HepG2 (cell line): ENCODE data around the gene SRP68. TPM values are rescaled to one million over a fixed set of nuclear protein-coding genes. Genes with fewer than 3 reads are reported as not detected.

Experiments used
- AGO2 ChIP-seq: fragments of 200-400 bp; formaldehyde crosslinking; optimal IDR thresholded peaks from 2 replicates; pipeline ENCODE3; 2017; ENCODE audit warnings: mild to moderate bottlenecking, low read depth, low read length, moderate library complexity
- FOXA1 ChIP-seq, 2 experiments: fragments of 450-650 bp in 1 of 2; sonication (generic) in 1 of 2; formaldehyde crosslinking in 1 of 2; IDR thresholded peaks; 2 replicates each; pipeline versions ENCODE4 v1.4.0 to v1.6.1; 2016 to 2020; ENCODE audit warnings: missing genetic modification reagents in 1 of 2
- FOXP1 ChIP-seq, 2 experiments: fragments of 450-650 bp in 1 of 2; IDR thresholded peaks; 2 replicates each; pipeline ENCODE4 v1.6.1; 2017 to 2018; ENCODE audit warnings: antibody characterized with exemption in 1 of 2
- KDM4B ChIP-seq: sonication (generic); formaldehyde crosslinking; IDR thresholded peaks from 2 replicates; pipeline ENCODE4 v1.4.0; 2020; ENCODE audit warnings: missing genetic modification reagents
- NR2F1 ChIP-seq, 2 experiments: fragments of 450-650 bp in 1 of 2; formaldehyde crosslinking in 1 of 2; IDR thresholded peaks; 2 replicates each; pipeline versions ENCODE4 v1.5.0 to v1.6.1; 2016 to 2020; ENCODE audit warnings: mild to moderate bottlenecking in 1 of 2, missing compliant biosample characterization in 1 of 2, missing genetic modification reagents in 1 of 2, moderate library complexity in 1 of 2
- PRMT3 ChIP-seq: sonication (generic); formaldehyde crosslinking; IDR thresholded peaks from 2 replicates; pipeline ENCODE4 v1.8.1; 2022; ENCODE audit warnings: low read depth, mild to moderate bottlenecking, moderate library complexity, missing genetic modification reagents, borderline replicate concordance
- SYNCRIP ChIP-seq: fragments of 200-400 bp; formaldehyde crosslinking; IDR thresholded peaks from 2 replicates; pipeline ENCODE4 v1.6.1; 2018; ENCODE audit warnings: mild to moderate bottlenecking, low read depth, low read length; ENCODE audit not compliant: insufficient read depth
- ZNF207 ChIP-seq: fragments of 450-650 bp; IDR thresholded peaks from 2 replicates; pipeline ENCODE4 v1.6.1; 2016; ENCODE audit warnings: antibody characterized with exemption, borderline replicate concordance
- ZNF224 ChIP-seq: sonication (generic); formaldehyde crosslinking; IDR thresholded peaks from 2 replicates; pipeline ENCODE4 v1.5.0; 2020; ENCODE audit warnings: mild to moderate bottlenecking, missing genetic modification reagents
- ZNF34 ChIP-seq: sonication (generic); formaldehyde crosslinking; IDR thresholded peaks from 2 replicates; pipeline ENCODE4 v1.4.0; 2020; ENCODE audit warnings: mild to moderate bottlenecking, missing genetic modification reagents, borderline replicate concordance
- ZNF564 ChIP-seq: sonication (generic); formaldehyde crosslinking; IDR thresholded peaks from 2 replicates; pipeline ENCODE4 v1.8.1; 2023; ENCODE audit warnings: mild to moderate bottlenecking, missing genetic modification reagents
- ZNF577 ChIP-seq: sonication (generic); formaldehyde crosslinking; IDR thresholded peaks from 2 replicates; pipeline ENCODE4 v1.4.0; 2020; ENCODE audit warnings: mild to moderate bottlenecking, low read depth, missing genetic modification reagents, borderline replicate concordance
- ZNF605 ChIP-seq: sonication (generic); formaldehyde crosslinking; IDR thresholded peaks from 2 replicates; pipeline ENCODE4 v1.8.0; 2022; ENCODE audit warnings: mild to moderate bottlenecking, missing genetic modification reagents
- ZNF850 ChIP-seq: sonication (generic); formaldehyde crosslinking; conservative IDR thresholded peaks from 2 replicates; pipeline ENCODE4 v1.9.0; 2021; ENCODE audit warnings: mild to moderate bottlenecking, missing genetic modification reagents
- polyA plus RNA-seq, 8 experiments: library from polyadenylated mRNA; depleted of rRNA in 3 of 8; stranded (reverse) in 7 of 8; unstranded in 1 of 8; fragments of >200 nt; fragmentation: Illumina TruSeq in 4 of 8; extraction: Trizol in 4 of 8; gene quantifications; 2 replicates each; pipeline versions ENCODE4 v1.2.1 to v1.2.3, GENCODE V29; 2011 to 2016; ENCODE audit warnings: low read depth in 4 of 8, missing spikeins in 1 of 8, mixed read lengths in 1 of 8; ENCODE audit not compliant: insufficient read depth in 1 of 8
- total RNA-seq, 5 experiments: library from RNA; depleted of rRNA; stranded (reverse); fragments of >200 nt; fragmentation: Illumina TruSeq; extraction: Trizol; gene quantifications; 2 replicates each; pipeline ENCODE4 v1.2.3, GENCODE V29; 2016; ENCODE audit warnings: low read depth in 1 of 5
- TF ChIP-seq, protein P1 (sequence below): sonication (generic); formaldehyde crosslinking; IDR thresholded peaks from 2 replicates; pipeline ENCODE4 v1.4.0; 2020; ENCODE audit warnings: missing genetic modification reagents
- TF ChIP-seq, protein P2 (sequence below): sonication (generic); formaldehyde crosslinking; IDR thresholded peaks from 2 replicates; pipeline ENCODE4 v1.4.0; 2020; ENCODE audit warnings: low read depth, mild to moderate bottlenecking, missing genetic modification reagents
- TF ChIP-seq, protein P3 (sequence below), 2 experiments: sonication (generic) in 1 of 2; formaldehyde crosslinking in 1 of 2; IDR thresholded peaks; 2 replicates each; pipeline versions ENCODE4 v1.4.0 to v1.6.1; 2016 to 2020; ENCODE audit warnings: borderline replicate concordance in 1 of 2, low read depth in 1 of 2, mild to moderate bottlenecking in 1 of 2, missing genetic modification reagents in 1 of 2

Gene SRP68
- total and polyA plus RNA-seq, 2 of the 13 experiments (the other 11 are each of a cell fraction or from before 2014, with no cell fraction given) = 39.8 to 74.3 TPM

DNA sequence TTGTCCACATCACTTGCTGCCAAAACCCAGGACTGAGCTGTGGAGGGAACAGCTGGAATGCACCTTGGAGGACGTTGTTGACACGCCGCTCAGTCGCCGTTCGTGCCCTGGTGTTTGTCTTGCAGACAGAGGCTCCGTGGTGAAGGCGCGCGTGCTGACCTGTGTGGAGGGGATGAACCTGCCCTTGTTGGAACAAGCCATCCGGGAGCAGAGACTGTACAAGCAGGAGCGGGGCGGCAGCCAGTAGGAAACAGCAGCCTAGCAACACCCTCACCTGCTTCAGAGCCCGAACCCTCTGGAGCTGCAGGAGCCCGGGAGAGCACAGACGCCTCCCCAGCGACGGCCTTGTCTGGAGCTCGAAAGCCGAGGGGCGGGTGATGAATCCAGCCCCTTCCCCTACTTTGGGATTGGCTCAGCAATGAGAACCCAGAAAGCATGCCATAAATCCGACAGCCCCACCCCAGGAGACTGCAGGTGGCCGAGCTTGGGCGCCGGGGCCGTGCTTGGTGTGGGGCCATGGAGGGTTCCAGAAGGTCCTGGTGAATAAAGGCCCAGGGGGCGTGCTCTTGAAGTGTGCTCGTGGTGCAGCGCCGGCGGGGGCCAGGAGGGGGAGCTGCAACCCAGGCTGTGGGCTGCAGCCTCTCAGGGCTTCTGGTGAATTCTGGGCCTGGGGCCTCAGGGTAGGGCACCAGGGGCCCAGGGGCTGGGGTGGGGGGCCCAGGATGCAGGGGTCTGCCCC is 72.1 kb downstream of the SRP68 start (continued):
- no peak for TF ChIP-seq ZNF207
- TF ChIP-seq, protein P1, sequence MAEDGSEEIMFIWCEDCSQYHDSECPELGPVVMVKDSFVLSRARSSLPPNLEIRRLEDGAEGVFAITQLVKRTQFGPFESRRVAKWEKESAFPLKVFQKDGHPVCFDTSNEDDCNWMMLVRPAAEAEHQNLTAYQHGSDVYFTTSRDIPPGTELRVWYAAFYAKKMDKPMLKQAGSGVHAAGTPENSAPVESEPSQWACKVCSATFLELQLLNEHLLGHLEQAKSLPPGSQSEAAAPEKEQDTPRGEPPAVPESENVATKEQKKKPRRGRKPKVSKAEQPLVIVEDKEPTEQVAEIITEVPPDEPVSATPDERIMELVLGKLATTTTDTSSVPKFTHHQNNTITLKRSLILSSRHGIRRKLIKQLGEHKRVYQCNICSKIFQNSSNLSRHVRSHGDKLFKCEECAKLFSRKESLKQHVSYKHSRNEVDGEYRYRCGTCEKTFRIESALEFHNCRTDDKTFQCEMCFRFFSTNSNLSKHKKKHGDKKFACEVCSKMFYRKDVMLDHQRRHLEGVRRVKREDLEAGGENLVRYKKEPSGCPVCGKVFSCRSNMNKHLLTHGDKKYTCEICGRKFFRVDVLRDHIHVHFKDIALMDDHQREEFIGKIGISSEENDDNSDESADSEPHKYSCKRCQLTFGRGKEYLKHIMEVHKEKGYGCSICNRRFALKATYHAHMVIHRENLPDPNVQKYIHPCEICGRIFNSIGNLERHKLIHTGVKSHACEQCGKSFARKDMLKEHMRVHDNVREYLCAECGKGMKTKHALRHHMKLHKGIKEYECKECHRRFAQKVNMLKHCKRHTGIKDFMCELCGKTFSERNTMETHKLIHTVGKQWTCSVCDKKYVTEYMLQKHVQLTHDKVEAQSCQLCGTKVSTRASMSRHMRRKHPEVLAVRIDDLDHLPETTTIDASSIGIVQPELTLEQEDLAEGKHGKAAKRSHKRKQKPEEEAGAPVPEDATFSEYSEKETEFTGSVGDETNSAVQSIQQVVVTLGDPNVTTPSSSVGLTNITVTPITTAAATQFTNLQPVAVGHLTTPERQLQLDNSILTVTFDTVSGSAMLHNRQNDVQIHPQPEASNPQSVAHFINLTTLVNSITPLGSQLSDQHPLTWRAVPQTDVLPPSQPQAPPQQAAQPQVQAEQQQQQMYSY (CRISPR knock-in tag) = no peak
- TF ChIP-seq ZNF224 (CRISPR knock-in tag) = 0 out of 2 replicates have a peak, but pooled peaks have one; percentile 60
- TF ChIP-seq ZNF605 (CRISPR knock-in tag) = peak; percentile 53; the same call in 1 of the 2 replicates
- TF ChIP-seq AGO2 = peak; percentile 10
- TF ChIP-seq, protein P2, sequence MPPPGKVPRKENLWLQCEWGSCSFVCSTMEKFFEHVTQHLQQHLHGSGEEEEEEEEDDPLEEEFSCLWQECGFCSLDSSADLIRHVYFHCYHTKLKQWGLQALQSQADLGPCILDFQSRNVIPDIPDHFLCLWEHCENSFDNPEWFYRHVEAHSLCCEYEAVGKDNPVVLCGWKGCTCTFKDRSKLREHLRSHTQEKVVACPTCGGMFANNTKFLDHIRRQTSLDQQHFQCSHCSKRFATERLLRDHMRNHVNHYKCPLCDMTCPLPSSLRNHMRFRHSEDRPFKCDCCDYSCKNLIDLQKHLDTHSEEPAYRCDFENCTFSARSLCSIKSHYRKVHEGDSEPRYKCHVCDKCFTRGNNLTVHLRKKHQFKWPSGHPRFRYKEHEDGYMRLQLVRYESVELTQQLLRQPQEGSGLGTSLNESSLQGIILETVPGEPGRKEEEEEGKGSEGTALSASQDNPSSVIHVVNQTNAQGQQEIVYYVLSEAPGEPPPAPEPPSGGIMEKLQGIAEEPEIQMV (CRISPR knock-in tag) = no peak
- TF ChIP-seq SYNCRIP = no peak
- TF ChIP-seq, protein P3, sequence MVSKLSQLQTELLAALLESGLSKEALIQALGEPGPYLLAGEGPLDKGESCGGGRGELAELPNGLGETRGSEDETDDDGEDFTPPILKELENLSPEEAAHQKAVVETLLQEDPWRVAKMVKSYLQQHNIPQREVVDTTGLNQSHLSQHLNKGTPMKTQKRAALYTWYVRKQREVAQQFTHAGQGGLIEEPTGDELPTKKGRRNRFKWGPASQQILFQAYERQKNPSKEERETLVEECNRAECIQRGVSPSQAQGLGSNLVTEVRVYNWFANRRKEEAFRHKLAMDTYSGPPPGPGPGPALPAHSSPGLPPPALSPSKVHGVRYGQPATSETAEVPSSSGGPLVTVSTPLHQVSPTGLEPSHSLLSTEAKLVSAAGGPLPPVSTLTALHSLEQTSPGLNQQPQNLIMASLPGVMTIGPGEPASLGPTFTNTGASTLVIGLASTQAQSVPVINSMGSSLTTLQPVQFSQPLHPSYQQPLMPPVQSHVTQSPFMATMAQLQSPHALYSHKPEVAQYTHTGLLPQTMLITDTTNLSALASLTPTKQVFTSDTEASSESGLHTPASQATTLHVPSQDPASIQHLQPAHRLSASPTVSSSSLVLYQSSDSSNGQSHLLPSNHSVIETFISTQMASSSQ (IDR thresholded peaks at IDR 0.05; ENCODE audit: low read depth) = no peak
- TF ChIP-seq, protein P3 (CRISPR knock-in tag; IDR thresholded peaks at IDR 0.05; ENCODE audit: borderline replicate concordance) = 0 out of 2 replicates have a peak, but pooled peaks have one; percentile 28
- TF ChIP-seq FOXA1 (IDR thresholded peaks at IDR 0.05) = no peak
- peak; percentile 87 for TF ChIP-seq FOXA1 (CRISPR knock-in tag; IDR thresholded peaks at IDR 0.05)
- no peak for TF ChIP-seq ZNF34
- TF ChIP-seq PRMT3 (CRISPR knock-in tag) = 0 out of 2 replicates have a peak, but pooled peaks have one; percentile 55
- no peak for TF ChIP-seq ZNF577 (CRISPR knock-in tag)
- TF ChIP-seq KDM4B (CRISPR knock-in tag) = no peak; the same call in 1 of the 2 replicates
- no peak for TF ChIP-seq NR2F1 (CRISPR knock-in tag; IDR thresholded peaks at IDR 0.05)
- TF ChIP-seq FOXP1 (IDR thresholded peaks at IDR 0.05) = no peak
- TF ChIP-seq FOXP1 (CRISPR knock-in tag; IDR thresholded peaks at IDR 0.05) = peak; percentile 47; the same call in 1 of the 2 replicates
- TF ChIP-seq ZNF850 (CRISPR knock-in tag) = no peak
- no peak; the same call in 1 of the 2 replicates for TF ChIP-seq ZNF564 (CRISPR knock-in tag)
